Measurements from ENCODE around the gene SIGLEC7. TPM values are rescaled to one million over a fixed set of nuclear protein-coding genes. Genes with fewer than 3 reads are reported as not detected.

SIGLEC7 gene
- polyA plus RNA-seq, 1 of the 3 experiments (the other 2 are of a cell fraction) = not detected

DNA sequence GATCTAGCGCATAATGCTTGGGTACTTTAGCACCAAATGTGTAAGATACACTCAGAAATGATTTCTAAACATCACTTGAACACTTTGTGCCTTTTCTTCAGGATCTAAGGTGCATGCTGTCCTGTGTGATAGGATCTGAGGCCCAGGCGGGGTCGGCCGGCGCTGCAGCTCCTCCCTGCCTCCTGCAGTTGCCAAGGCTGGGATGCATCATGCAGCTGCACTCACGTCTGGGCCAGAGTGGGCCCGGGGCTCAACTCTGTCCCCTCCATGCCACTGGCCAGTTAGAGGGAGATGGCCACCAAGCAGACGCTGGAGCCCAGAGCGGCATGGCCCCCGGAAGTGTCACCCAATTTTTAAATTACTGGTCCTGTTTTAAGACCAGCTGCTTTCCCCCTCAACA is 53.5 kb downstream of the SIGLEC7 start:
- Histone ChIP-seq H4K20me1 (ENCODE audit: insufficient read depth) (no peaks in the 10 kb centered on the region), H3K9me3 (no peaks in the 10 kb centered on the region), H3K27ac (ENCODE audit: low read depth in 2 of 2, low read length in 1 of 2) (no peak overlapping the region), H3K36me3 (replicated peaks in 1 of 2; ENCODE audit: control insufficient read depth in 1 of 2, insufficient read depth in 2 of 2, low read length in 1 of 2) (no peaks in the 10 kb centered on the region), H3K4me1 (ENCODE audit: control insufficient read depth in 1 of 2, insufficient read depth in 2 of 2, low read depth in 1 of 2, low read length in 1 of 2) (no peaks in the 10 kb centered on the region), H3K27me3 (ENCODE audit: insufficient read depth) (peaks cover 88% of the 10 kb centered on the region), H2AFZ (ENCODE audit: low read depth) (no peak overlapping the region), H3K4me3 (ENCODE audit: low read depth in 2 of 2, low read length in 1 of 2) (no peak overlapping the region), H3K9me2 (no peaks in the 10 kb centered on the region), H3K4me2 (no peak overlapping the region), H3K9ac (no peak overlapping the region), H3K79me2 (ENCODE audit: insufficient read depth) (no peaks in the 10 kb centered on the region), H3F3A (replicated peaks; ENCODE audit: insufficient read depth) (no peaks in the 10 kb centered on the region)
- 33% methylated on average over 10 of the region's 10 CpGs for WGBS (ENCODE audit: low lambda C conversion rate)
- POLR2A ChIA-PET = no interaction called here
- TF ChIP-seq, protein P1, sequence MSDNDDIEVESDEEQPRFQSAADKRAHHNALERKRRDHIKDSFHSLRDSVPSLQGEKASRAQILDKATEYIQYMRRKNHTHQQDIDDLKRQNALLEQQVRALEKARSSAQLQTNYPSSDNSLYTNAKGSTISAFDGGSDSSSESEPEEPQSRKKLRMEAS (IDR thresholded peaks at IDR 0.05; ENCODE audit: low read depth) = no peak
- TF ChIP-seq FOXM1 (IDR thresholded peaks at IDR 0.05; ENCODE audit: low read depth) (no peak), YY1 (IDR thresholded peaks at IDR 0.05; ENCODE audit: low read depth) (no peak), EP300 (IDR thresholded peaks at IDR 0.05; ENCODE audit: borderline replicate concordance in 1 of 2, low read depth in 1 of 2, low read length in 1 of 2) (no peak), MEF2A (IDR thresholded peaks at IDR 0.05; ENCODE audit: borderline replicate concordance, low read depth) (no peak), GABPA (IDR thresholded peaks at IDR 0.05; ENCODE audit: low read depth) (no peak), TCF12 (IDR thresholded peaks at IDR 0.05) (no peak), JUND (IDR thresholded peaks at IDR 0.05) (no peak), RFX5 (IDR thresholded peaks at IDR 0.05; ENCODE audit: low read length) (no peak), MXI1 (IDR thresholded peaks at IDR 0.05; ENCODE audit: low read depth, low read length) (no peak), RAD21 (IDR thresholded peaks at IDR 0.05; ENCODE audit: low read length) (no peak), SMC3 (IDR thresholded peaks at IDR 0.05; ENCODE audit: low read depth, low read length) (no peak), GATA2 (CRISPR knock-in tag; IDR thresholded peaks at IDR 0.05) (no peak), NRF1 (IDR thresholded peaks at IDR 0.05; ENCODE audit: low read depth, low read length) (no peak)
- TF ChIP-seq, protein P2, sequence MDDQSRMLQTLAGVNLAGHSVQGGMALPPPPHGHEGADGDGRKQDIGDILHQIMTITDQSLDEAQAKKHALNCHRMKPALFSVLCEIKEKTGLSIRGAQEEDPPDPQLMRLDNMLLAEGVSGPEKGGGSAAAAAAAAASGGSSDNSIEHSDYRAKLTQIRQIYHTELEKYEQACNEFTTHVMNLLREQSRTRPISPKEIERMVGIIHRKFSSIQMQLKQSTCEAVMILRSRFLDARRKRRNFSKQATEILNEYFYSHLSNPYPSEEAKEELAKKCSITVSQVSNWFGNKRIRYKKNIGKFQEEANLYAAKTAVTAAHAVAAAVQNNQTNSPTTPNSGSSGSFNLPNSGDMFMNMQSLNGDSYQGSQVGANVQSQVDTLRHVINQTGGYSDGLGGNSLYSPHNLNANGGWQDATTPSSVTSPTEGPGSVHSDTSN (IDR thresholded peaks at IDR 0.05) = no peak
- TF ChIP-seq, protein P3, sequence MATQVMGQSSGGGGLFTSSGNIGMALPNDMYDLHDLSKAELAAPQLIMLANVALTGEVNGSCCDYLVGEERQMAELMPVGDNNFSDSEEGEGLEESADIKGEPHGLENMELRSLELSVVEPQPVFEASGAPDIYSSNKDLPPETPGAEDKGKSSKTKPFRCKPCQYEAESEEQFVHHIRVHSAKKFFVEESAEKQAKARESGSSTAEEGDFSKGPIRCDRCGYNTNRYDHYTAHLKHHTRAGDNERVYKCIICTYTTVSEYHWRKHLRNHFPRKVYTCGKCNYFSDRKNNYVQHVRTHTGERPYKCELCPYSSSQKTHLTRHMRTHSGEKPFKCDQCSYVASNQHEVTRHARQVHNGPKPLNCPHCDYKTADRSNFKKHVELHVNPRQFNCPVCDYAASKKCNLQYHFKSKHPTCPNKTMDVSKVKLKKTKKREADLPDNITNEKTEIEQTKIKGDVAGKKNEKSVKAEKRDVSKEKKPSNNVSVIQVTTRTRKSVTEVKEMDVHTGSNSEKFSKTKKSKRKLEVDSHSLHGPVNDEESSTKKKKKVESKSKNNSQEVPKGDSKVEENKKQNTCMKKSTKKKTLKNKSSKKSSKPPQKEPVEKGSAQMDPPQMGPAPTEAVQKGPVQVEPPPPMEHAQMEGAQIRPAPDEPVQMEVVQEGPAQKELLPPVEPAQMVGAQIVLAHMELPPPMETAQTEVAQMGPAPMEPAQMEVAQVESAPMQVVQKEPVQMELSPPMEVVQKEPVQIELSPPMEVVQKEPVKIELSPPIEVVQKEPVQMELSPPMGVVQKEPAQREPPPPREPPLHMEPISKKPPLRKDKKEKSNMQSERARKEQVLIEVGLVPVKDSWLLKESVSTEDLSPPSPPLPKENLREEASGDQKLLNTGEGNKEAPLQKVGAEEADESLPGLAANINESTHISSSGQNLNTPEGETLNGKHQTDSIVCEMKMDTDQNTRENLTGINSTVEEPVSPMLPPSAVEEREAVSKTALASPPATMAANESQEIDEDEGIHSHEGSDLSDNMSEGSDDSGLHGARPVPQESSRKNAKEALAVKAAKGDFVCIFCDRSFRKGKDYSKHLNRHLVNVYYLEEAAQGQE (IDR thresholded peaks at IDR 0.05; ENCODE audit: low read depth, low read length) = no peak
- TF ChIP-seq, protein P4, sequence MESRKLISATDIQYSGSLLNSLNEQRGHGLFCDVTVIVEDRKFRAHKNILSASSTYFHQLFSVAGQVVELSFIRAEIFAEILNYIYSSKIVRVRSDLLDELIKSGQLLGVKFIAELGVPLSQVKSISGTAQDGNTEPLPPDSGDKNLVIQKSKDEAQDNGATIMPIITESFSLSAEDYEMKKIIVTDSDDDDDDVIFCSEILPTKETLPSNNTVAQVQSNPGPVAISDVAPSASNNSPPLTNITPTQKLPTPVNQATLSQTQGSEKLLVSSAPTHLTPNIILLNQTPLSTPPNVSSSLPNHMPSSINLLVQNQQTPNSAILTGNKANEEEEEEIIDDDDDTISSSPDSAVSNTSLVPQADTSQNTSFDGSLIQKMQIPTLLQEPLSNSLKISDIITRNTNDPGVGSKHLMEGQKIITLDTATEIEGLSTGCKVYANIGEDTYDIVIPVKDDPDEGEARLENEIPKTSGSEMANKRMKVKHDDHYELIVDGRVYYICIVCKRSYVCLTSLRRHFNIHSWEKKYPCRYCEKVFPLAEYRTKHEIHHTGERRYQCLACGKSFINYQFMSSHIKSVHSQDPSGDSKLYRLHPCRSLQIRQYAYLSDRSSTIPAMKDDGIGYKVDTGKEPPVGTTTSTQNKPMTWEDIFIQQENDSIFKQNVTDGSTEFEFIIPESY (IDR thresholded peaks at IDR 0.05; ENCODE audit: borderline replicate concordance, low read depth) = no peak
- TF ChIP-seq, protein P5, sequence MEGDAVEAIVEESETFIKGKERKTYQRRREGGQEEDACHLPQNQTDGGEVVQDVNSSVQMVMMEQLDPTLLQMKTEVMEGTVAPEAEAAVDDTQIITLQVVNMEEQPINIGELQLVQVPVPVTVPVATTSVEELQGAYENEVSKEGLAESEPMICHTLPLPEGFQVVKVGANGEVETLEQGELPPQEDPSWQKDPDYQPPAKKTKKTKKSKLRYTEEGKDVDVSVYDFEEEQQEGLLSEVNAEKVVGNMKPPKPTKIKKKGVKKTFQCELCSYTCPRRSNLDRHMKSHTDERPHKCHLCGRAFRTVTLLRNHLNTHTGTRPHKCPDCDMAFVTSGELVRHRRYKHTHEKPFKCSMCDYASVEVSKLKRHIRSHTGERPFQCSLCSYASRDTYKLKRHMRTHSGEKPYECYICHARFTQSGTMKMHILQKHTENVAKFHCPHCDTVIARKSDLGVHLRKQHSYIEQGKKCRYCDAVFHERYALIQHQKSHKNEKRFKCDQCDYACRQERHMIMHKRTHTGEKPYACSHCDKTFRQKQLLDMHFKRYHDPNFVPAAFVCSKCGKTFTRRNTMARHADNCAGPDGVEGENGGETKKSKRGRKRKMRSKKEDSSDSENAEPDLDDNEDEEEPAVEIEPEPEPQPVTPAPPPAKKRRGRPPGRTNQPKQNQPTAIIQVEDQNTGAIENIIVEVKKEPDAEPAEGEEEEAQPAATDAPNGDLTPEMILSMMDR (IDR thresholded peaks at IDR 0.05) = no peak
- CTCF ChIA-PET = no interaction called here
- DNase-seq = no peak

All from SK-N-SH (cell line).